GM18519 (cell line): ENCODE measurements around the gene BCL10.

Experiments used
- ATAC-seq: cut with Tn5 transposase; IDR thresholded peaks from one replicate; pipeline ENCODE4 v1.9.1; 2021; ENCODE audit warnings: mild to moderate bottlenecking, moderate library complexity; ENCODE audit not compliant: unreplicated experiment, low FRiP score

The BCL10 gene

GRCh38 chr1:85300140-85300539, 23.7 kb upstream of the BCL10 start:
- ATAC-seq, result no peak

- peak; percentile 78 for ATAC-seq
Measured at GRCh38 chr1:85297855-85298629, 21.6 kb upstream of the BCL10 start.

- no peak for ATAC-seq
Measured at GRCh38 chr1:85297538-85297854, 21.1 kb upstream of the BCL10 start.

- no peak for ATAC-seq
Measured at GRCh38 chr1:85296980-85297379, 20.5 kb upstream of the BCL10 start.

GRCh38 chr1:85295654-85296053, 19.2 kb upstream of the BCL10 start:
- ATAC-seq, result no peak

GRCh38 chr1:85295006-85295431, 18.6 kb upstream of the BCL10 start:
- no peak for ATAC-seq

- no peak for ATAC-seq
Measured at GRCh38 chr1:85290826-85291225, 14.4 kb upstream of the BCL10 start.

- ATAC-seq, result no peak
Measured at GRCh38 chr1:85289848-85290335, 13.5 kb upstream of the BCL10 start.

GRCh38 chr1:85289207-85289847, 12.9 kb upstream of the BCL10 start:
- no peak for ATAC-seq

- ATAC-seq, result no peak
Measured at GRCh38 chr1:85284202-85284601, 7.8 kb upstream of the BCL10 start.

GRCh38 chr1:85283475-85284199, 7.2 kb upstream of the BCL10 start:
- ATAC-seq, result no peak

GRCh38 chr1:85282424-85282823, 6.0 kb upstream of the BCL10 start:
- ATAC-seq, result no peak

- ATAC-seq, result no peak
Measured at GRCh38 chr1:85280636-85281035, 4.2 kb upstream of the BCL10 start.

GRCh38 chr1:85279458-85280080, 3.1 kb upstream of the BCL10 start:
- ATAC-seq, result no peak

- ATAC-seq, result peak; percentile 25
Measured at GRCh38 chr1:85278853-85279314, 2.5 kb upstream of the BCL10 start.

GRCh38 chr1:85277802-85278201, 1.4 kb upstream of the BCL10 start:
- ATAC-seq, result no peak

- no peak for ATAC-seq
Measured at GRCh38 chr1:85276978-85277639, 677 bp upstream of the BCL10 start.

GRCh38 chr1:85275701-85276214, 674 bp downstream of the BCL10 start:
- no peak for ATAC-seq

- no peak for ATAC-seq
Measured at GRCh38 chr1:85274969-85275453, 1.4 kb downstream of the BCL10 start.

GRCh38 chr1:85273397-85273796, 3.0 kb downstream of the BCL10 start:
- no peak for ATAC-seq
